ENCODE data around the gene DIPK1A. TPM values are rescaled to one million over a fixed set of nuclear protein-coding genes. Genes with fewer than 3 reads are reported as not detected.
A peak's percentile ranks its signal among the peaks of the same experiment; 100 is the strongest.

DIPK1A gene
- total RNA-seq, 4 donors from 2014 or later: 9.1 to 27.2 (median 18.3) TPM

DNA sequence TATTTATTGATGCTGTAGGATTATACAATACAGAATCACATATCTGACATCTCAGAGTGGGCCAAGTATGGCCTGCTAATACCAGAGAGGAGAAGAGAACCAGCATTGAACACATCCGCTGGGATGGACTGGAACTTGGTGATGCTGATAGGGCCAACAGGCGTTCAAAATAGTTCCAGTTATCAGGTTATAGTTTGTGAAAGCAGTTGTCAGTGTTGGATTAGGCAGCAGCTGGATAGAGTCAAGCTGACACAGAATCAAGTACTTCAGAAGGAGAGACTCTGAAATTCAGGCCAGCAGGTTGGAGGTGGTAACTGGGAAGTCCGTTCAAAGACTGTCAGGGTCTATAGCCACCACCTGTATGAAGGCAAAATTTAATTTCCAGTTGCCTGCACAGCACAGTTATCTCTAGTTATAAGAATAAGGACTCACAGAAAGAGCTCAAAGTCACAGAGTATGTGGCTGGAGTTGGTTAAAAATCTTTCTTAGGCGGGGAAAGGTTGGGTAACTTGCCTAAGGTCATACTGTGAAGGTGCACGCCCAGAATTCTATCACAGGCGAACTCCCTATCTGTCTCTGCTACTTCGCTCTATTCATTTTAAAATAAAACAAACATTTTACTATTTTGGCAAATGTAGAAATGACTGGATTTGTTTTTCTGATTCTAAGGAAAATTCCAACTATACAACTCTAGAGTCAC is 9.9 kb upstream of the DIPK1A start:
- TF ChIP-seq, protein P1, sequence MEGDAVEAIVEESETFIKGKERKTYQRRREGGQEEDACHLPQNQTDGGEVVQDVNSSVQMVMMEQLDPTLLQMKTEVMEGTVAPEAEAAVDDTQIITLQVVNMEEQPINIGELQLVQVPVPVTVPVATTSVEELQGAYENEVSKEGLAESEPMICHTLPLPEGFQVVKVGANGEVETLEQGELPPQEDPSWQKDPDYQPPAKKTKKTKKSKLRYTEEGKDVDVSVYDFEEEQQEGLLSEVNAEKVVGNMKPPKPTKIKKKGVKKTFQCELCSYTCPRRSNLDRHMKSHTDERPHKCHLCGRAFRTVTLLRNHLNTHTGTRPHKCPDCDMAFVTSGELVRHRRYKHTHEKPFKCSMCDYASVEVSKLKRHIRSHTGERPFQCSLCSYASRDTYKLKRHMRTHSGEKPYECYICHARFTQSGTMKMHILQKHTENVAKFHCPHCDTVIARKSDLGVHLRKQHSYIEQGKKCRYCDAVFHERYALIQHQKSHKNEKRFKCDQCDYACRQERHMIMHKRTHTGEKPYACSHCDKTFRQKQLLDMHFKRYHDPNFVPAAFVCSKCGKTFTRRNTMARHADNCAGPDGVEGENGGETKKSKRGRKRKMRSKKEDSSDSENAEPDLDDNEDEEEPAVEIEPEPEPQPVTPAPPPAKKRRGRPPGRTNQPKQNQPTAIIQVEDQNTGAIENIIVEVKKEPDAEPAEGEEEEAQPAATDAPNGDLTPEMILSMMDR (IDR thresholded peaks at IDR 0.05): no peak
- DNase-seq (ENCODE audit: low spot score) (no peak), ATAC-seq (ENCODE audit: low FRiP score) (no peak)

DNA sequence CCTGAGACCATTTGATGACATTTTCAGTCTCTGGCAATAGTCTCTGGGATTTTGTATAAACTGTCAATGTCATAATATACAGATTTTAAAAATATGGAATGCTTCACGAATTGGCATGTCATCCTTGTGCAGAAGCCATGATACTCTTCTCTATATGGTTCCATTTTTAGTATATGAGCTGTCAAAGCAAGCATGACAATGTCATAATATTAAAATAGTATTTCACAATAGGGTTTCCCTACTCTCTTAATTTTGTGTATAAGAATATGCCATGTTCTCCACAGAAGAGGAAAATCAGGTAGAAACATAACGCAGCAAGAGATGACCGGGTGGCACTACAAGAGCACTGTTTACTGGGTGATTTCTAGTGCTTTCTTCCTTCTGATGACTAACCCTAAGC is 8.3 kb upstream of the DIPK1A start:
- ATAC-seq (ENCODE audit: low FRiP score) (no peak), DNase-seq (ENCODE audit: low spot score) (no peak)
- TF ChIP-seq, protein P1 (IDR thresholded peaks at IDR 0.05): no peak

DNA sequence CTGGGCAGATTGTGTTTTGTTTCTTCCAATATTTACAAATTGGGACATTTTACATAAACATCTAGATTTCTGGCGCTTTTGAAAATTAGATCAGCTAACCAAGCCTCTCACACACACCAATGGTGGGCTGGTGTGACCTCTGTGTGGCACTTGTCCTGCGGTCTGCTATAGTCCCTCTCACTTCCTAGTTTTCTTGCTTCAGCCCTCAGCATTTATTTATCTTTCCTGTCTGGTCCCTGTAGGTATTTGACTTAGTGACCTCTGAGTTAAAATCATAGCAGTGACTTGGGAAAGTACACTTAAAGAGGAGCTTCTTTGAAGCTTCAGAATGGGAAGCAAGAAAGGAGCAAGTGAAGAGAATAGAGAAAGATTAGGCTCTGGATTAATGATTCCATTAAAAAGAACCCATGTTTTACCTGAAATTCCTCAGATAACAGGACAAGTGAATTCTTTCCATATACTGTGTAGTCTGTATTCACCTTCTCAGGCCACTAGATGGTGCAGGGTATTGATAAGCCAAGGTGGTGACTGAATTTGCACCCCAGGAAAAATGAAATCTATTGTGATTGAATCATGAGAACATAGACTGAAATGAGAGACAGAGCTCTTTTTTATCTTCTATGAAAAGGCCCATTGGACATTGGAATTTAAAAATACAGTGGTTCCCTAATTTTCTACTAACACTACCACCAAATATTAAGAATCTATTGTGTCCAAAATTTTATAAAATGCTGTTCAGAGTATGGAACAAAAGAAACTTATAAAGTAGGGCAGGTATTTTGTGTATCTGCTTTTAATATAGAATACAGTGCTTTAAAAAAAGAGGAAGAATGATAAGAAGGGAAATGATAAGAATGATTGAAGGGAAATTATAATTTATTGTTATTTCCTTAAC is 7.1 kb upstream of the DIPK1A start:
- TF ChIP-seq, protein P1 (IDR thresholded peaks at IDR 0.05): no peak
- ATAC-seq (ENCODE audit: low FRiP score) (no peak), DNase-seq (ENCODE audit: low spot score) (no peak)

DNA sequence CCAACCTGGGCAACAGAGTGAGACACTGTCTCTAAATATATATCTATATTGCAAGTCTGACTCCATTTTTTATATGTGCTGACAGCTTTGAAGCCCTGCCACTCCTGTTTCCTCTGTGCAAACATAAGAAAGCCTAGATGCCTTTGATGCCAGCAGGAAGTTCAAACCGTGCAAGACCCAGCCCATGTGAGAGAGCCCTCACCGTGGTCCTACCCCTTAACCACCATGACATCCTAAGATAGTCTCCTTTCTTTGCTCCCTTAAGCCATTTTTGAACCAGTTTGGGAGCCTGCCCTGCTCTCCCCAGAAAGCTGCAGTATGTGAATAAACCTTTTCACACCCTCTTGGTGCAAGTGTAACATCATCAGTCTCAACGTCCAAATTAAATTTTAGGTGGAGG is 3.7 kb upstream of the DIPK1A start:
- TF ChIP-seq, protein P1 (IDR thresholded peaks at IDR 0.05): no peak
- ATAC-seq (ENCODE audit: low FRiP score) (no peak), DNase-seq (ENCODE audit: low spot score) (no peak)

DNA sequence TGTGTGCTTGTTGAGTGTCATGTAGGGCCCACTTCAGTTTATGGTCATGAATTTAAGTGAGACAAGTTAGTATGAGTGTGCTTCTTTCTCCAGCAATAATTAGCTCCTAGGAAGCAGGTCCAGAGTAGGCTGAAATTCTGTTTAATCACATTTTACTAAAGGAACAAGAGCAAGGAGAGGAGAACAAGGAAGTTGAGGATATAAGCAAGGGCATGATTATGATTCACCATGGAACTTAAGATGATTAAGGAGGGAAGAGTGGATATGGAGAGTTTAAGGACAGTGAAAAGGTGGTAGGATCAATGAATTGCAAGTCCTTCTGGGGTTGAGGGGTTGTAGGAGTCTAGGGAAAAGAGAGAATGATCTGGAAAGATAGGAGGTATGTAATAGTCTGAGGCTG is 3.1 kb upstream of the DIPK1A start:
- TF ChIP-seq, protein P1 (IDR thresholded peaks at IDR 0.05): no peak
- DNase-seq (ENCODE audit: low spot score) (no peak), ATAC-seq (ENCODE audit: low FRiP score) (no peak)

DNA sequence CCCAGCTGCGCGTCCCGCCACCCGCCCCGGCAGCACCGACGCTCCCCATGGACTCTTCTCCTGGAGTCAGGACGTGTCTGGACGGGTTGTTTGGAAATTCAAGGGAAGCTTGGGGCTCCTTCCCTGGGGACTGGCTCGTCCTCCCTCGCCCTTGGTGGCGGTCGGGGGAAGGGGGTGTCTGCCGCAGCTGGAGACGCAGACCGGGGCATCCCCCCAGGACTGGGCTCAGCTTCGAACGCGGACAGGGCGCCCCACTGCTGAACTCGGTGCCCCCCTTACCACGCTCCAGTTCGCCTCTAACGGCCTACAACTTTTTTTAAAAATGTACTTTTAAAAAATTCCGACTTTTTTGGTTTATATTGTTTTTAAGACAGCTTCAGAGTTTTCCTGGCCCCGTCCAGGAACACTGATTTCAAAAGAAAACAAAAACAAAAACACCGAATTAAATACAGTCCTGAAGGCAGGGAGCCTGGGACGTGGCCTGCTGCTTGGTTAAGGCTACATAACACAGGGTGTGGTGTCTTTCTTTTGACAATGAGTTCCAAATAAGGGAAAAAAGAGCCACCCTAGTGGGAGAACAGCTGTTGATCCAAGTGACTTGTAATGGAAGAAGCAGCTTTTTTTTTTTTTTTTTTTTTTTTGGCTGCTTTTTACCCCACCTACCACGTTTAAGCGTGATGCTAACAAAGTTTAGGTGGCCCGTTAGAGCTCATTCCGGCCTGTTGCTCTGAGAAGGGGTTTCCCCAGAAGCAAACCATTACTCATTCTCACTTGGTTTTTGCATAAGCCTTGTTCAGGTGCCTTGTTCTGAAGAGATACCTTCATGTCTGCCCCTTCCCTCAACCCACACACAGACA is 862 bp upstream of the DIPK1A start:
- ATAC-seq (ENCODE audit: low FRiP score) (peak; percentile 54), DNase-seq (ENCODE audit: low spot score) (no peak)
- TF ChIP-seq, protein P1 (IDR thresholded peaks at IDR 0.05): no peak
